ENCODE results near the gene C9orf50. TPM values are rescaled to one million over a fixed set of nuclear protein-coding genes. Genes with fewer than 3 reads are reported as not detected.

C9orf50 gene
- total RNA-seq, 1 donor from 2014 or later, result 0.56 TPM

- H3K4me3 Mint-ChIP-seq (ENCODE audit: unreplicated experiment), result no peak overlapping the region
- no peak for DNase-seq
- peaks cover 21% of the 10 kb centered on the region for H3K27me3 Mint-ChIP-seq (ENCODE audit: unreplicated experiment)
- no peaks in the 10 kb centered on the region for H3K36me3 Mint-ChIP-seq (ENCODE audit: unreplicated experiment)
- H3K27ac Mint-ChIP-seq (ENCODE audit: unreplicated experiment), result peak overlapping the region; percentile 17
- peaks cover 9% of the 10 kb centered on the region for H3K9me3 Mint-ChIP-seq (ENCODE audit: unreplicated experiment)
- H3K4me1 Mint-ChIP-seq (ENCODE audit: low read depth, unreplicated experiment), result peaks cover 21% of the 10 kb centered on the region
- TF ChIP-seq, protein P1, sequence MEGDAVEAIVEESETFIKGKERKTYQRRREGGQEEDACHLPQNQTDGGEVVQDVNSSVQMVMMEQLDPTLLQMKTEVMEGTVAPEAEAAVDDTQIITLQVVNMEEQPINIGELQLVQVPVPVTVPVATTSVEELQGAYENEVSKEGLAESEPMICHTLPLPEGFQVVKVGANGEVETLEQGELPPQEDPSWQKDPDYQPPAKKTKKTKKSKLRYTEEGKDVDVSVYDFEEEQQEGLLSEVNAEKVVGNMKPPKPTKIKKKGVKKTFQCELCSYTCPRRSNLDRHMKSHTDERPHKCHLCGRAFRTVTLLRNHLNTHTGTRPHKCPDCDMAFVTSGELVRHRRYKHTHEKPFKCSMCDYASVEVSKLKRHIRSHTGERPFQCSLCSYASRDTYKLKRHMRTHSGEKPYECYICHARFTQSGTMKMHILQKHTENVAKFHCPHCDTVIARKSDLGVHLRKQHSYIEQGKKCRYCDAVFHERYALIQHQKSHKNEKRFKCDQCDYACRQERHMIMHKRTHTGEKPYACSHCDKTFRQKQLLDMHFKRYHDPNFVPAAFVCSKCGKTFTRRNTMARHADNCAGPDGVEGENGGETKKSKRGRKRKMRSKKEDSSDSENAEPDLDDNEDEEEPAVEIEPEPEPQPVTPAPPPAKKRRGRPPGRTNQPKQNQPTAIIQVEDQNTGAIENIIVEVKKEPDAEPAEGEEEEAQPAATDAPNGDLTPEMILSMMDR (IDR thresholded peaks at IDR 0.05; ENCODE audit: partially characterized antibody, unreplicated experiment), result no peak
These were observed 16.1 kb downstream of the C9orf50 start for GRCh38 chr9:129604766-129605163.

DNA sequence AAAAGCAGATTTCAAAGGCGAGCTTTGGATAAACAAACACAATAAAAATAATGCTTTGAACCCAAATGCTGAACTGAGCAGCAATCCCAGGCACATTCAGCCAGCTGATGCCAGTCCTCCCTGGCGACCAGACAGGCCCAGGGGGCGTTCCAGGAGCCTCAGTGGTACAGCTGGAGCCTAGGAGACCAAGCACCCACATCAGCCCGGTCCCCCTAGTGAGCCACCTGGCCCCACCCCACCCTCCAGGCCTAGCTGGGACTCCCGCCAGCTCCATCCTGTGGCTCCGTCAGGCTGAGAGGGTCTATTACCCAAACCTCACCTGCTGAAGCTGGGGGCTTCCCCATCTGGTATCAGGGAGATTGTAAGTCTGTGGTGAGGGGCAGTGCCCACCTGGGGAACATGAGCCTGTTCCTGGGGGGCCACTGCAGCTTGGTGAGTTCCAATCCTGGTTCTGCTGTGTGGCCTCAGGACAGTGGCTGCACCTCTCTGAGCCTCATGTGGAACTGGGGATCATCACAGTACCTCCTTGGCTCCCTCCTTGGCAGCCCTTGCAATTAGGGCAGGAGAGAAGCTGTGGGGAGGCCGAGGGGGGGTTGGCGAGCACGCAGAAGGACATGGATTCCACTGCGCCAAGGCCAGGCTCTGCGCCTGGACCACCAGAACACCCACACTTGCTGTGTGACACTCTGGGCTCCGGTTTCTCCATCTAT, 16.7 kb downstream of the C9orf50 start:
- Mint-ChIP-seq H3K4me1 (ENCODE audit: low read depth, unreplicated experiment) (peaks cover 20% of the 10 kb centered on the region), H3K36me3 (ENCODE audit: unreplicated experiment) (no peaks in the 10 kb centered on the region), H3K9me3 (ENCODE audit: unreplicated experiment) (peaks cover 9% of the 10 kb centered on the region), H3K27ac (ENCODE audit: unreplicated experiment) (peak overlapping the region; percentile 17), H3K4me3 (ENCODE audit: unreplicated experiment) (no peak overlapping the region), H3K27me3 (ENCODE audit: unreplicated experiment) (peaks cover 20% of the 10 kb centered on the region)
- no peak for DNase-seq
- TF ChIP-seq, protein P1 (IDR thresholded peaks at IDR 0.05; ENCODE audit: partially characterized antibody, unreplicated experiment), result no peak

GRCh38 chr9:129602598-129603415, 18.1 kb downstream of the C9orf50 start:
- Mint-ChIP-seq H3K4me3 (ENCODE audit: unreplicated experiment) (no peak overlapping the region), H3K4me1 (ENCODE audit: low read depth, unreplicated experiment) (peaks cover 20% of the 10 kb centered on the region), H3K36me3 (ENCODE audit: unreplicated experiment) (no peaks in the 10 kb centered on the region), H3K27me3 (ENCODE audit: unreplicated experiment) (peaks cover 17% of the 10 kb centered on the region), H3K9me3 (ENCODE audit: unreplicated experiment) (peaks cover 7% of the 10 kb centered on the region), H3K27ac (ENCODE audit: unreplicated experiment) (peak overlapping the region; percentile 43)
- TF ChIP-seq, protein P1 (IDR thresholded peaks at IDR 0.05; ENCODE audit: partially characterized antibody, unreplicated experiment), result no peak
- no peak for DNase-seq

DNA sequence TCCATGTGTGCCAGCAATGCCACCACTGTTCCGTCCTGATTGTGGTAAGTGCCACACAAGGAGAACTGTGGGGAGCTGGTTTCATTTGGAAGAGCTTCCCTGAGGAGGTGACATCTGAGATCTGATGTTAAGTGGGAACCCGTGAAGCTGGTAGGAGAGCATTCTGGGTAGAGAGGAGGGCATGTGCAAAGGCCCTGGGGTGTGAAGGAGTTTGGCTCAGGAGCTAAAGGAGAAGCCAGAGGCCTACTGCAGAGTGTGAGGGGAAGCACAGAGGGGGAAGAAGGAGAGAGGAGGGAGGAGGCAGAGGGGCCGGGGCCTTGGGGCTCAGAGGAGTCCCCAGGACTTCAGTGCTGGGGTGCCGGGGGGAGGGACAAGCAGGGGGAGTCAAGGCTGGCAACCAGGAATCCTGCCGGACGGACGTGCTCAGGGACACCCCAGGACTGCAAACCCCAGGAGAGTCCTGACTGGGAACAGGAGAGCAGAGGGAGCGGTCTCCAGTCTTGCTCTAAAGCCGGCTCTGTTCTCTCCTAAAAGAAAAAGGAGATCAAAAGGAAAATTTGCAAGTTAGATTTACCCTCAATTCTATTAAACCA, 19.7 kb downstream of the C9orf50 start:
- Mint-ChIP-seq H3K27me3 (ENCODE audit: unreplicated experiment) (peaks cover 7% of the 10 kb centered on the region), H3K4me3 (ENCODE audit: unreplicated experiment) (no peak overlapping the region), H3K9me3 (ENCODE audit: unreplicated experiment) (peaks cover 2% of the 10 kb centered on the region), H3K36me3 (ENCODE audit: unreplicated experiment) (no peaks in the 10 kb centered on the region), H3K4me1 (ENCODE audit: low read depth, unreplicated experiment) (peaks cover 11% of the 10 kb centered on the region), H3K27ac (ENCODE audit: unreplicated experiment) (no peak overlapping the region)
- TF ChIP-seq, protein P1 (IDR thresholded peaks at IDR 0.05; ENCODE audit: partially characterized antibody, unreplicated experiment), result no peak
- DNase-seq, result no peak
